H1 (cell line): ENCODE data around the gene RPUSD4.

ENCODE experiments used
- ATF3 ChIP-seq: IDR thresholded peaks from 2 replicates; pipeline ENCODE4 v1.6.1; 2011; ENCODE audit warnings: low read depth, mild to moderate bottlenecking, low read length; ENCODE audit not compliant: insufficient read depth
- CEBPB ChIP-seq: IDR thresholded peaks from 2 replicates; pipeline ENCODE4 v1.6.1; 2012; ENCODE audit warnings: low read depth, low read length
- CTCF ChIP-seq, 3 experiments: IDR thresholded peaks; 1 replicate in 2 of 3; 2 replicates in 1 of 3; pipeline versions ENCODE4 v1.5.1 to v1.6.1; 2011; ENCODE audit warnings: low read length in 3 of 3, mild to moderate bottlenecking in 3 of 3, inconsistent platforms in 2 of 3, low read depth in 1 of 3, moderate library complexity in 1 of 3; ENCODE audit not compliant: insufficient read depth in 1 of 3; ENCODE audit errors: control extremely low read depth in 1 of 3
- EZH2 ChIP-seq: fragments of 200-600 bp; sonication (generic); IDR thresholded peaks from 2 replicates; pipeline ENCODE4 v1.7.1; 2012; ENCODE audit warnings: low read depth, mild to moderate bottlenecking, moderate library complexity, low read length, inconsistent platforms; ENCODE audit not compliant: severe bottlenecking
- JUN ChIP-seq: IDR thresholded peaks from 2 replicates; pipeline ENCODE4 v1.6.1; 2011; ENCODE audit warnings: low read depth, mild to moderate bottlenecking, improper control_type of control experiment, low read length
- POLR2A ChIP-seq, 2 experiments: IDR thresholded peaks; 1 replicate in 1 of 2; 2 replicates in 1 of 2; pipeline ENCODE4 v1.6.1; 2011; ENCODE audit warnings: low read depth in 2 of 2, low read length in 2 of 2, mild to moderate bottlenecking in 2 of 2; ENCODE audit errors: control extremely low read depth in 1 of 2
- POLR2AphosphoS5 ChIP-seq: IDR thresholded peaks from 2 replicates; pipeline ENCODE4 v1.6.1; 2011; ENCODE audit warnings: low read depth, low read length
- RBBP5 ChIP-seq: IDR thresholded peaks from 2 replicates; pipeline ENCODE4 v1.7.1; 2012; ENCODE audit warnings: low read depth, mild to moderate bottlenecking, inconsistent platforms, low read length, moderate library complexity, borderline replicate concordance
- SIN3A ChIP-seq, 2 experiments: IDR thresholded peaks in 1 of 2; conservative IDR thresholded peaks in 1 of 2; 2 replicates each; pipeline ENCODE4 v1.6.1; 2011 to 2012; ENCODE audit warnings: low read length in 2 of 2, improper control_type of control experiment in 1 of 2, low read depth in 1 of 2, mild to moderate bottlenecking in 1 of 2
- SP2 ChIP-seq: IDR thresholded peaks from 2 replicates; pipeline ENCODE4 v1.6.1; 2012; ENCODE audit warnings: mild to moderate bottlenecking, low read length, inconsistent platforms
- SUZ12 ChIP-seq: fragments of 200-600 bp; sonication (generic); IDR thresholded peaks from 2 replicates; pipeline ENCODE4 v1.6.1; 2012; ENCODE audit warnings: mild to moderate bottlenecking, inconsistent platforms, low read length, moderate library complexity, mixed read lengths
- TBP ChIP-seq: IDR thresholded peaks from 2 replicates; pipeline ENCODE4 v1.6.1; 2011; ENCODE audit warnings: low read depth, low read length, improper control_type of control experiment

GRCh38 chr11:126156814-126157213 lies 54.6 kb downstream of the RPUSD4 start:
- TF ChIP-seq CEBPB (peak; percentile 69), ATF3 (no peak), CTCF (IDR thresholded peaks at IDR 0.05; ENCODE audit: control extremely low read depth in 1 of 3, insufficient read depth in 1 of 3, low read depth in 1 of 3, low read length in 3 of 3) (no peak), POLR2A (IDR thresholded peaks at IDR 0.05; ENCODE audit: control extremely low read depth in 1 of 2, low read depth in 2 of 2, low read length in 2 of 2) (no peak), EZH2 (no peak), SIN3A (conservative IDR thresholded peaks at IDR 0.05 in 1 of 2, IDR thresholded peaks at IDR 0.05 in 1 of 2; ENCODE audit: low read depth in 1 of 2, low read length in 2 of 2) (no peak), JUN (no peak), SP2 (no peak), TBP (no peak), SUZ12 (no peak), RBBP5 (no peak), POLR2AphosphoS5 (no peak)
